OCI-LY3 (cell line): Measurements from ENCODE around the gene IVD.
A peak's percentile ranks its signal among the peaks of the same experiment; 100 is the strongest.

Experiments
- H2AFZ ChIP-seq: fragments of 200-600, 300-600 bp; shearing (Covaris generic); 2 replicates; pipeline ENCODE4 v1.6.0; 2014; ENCODE audit warnings: antibody characterized with exemption, low read depth, low read length
- H3K27ac ChIP-seq: fragments of 200-600, 300-600 bp; sonication (generic); 2 replicates; pipeline ENCODE4 v1.5.1; 2014; ENCODE audit warnings: mild to moderate bottlenecking, low read length, moderate library complexity, mixed read lengths
- H3K27me3 ChIP-seq: fragments of 200-600, 300-600 bp; sonication (generic); 2 replicates; pipeline ENCODE4 v1.6.1; 2014; ENCODE audit warnings: low read depth, low read length, mixed read lengths
- H3K36me3 ChIP-seq: fragments of 200-600, 300-600 bp; sonication (generic); replicated peaks from 2 replicates; pipeline ENCODE3; 2014; ENCODE audit warnings: low read depth, low read length, mixed read lengths
- H3K4me1 ChIP-seq: fragments of 300-600, 200-600 bp; sonication (generic); 2 replicates; pipeline ENCODE4 v1.6.1; 2014; ENCODE audit warnings: low read length, mixed read lengths
- H3K4me2 ChIP-seq: fragments of 200-600, 300-600 bp; sonication (generic); 2 replicates; pipeline ENCODE4 v1.6.1; 2014; ENCODE audit warnings: low read length, mixed read lengths
- H3K4me3 ChIP-seq: fragments of 300-600, 200-600 bp; sonication (generic); 2 replicates; pipeline ENCODE4 v1.5.1; 2014; ENCODE audit warnings: antibody characterized with exemption, mild to moderate bottlenecking, low read length, moderate library complexity
- H3K79me2 ChIP-seq: fragments of 300-600, 200-600 bp; shearing (Covaris generic); 2 replicates; pipeline ENCODE4 v1.6.1; 2014; ENCODE audit warnings: mild to moderate bottlenecking, low read length, mixed read lengths
- H3K9ac ChIP-seq: fragments of 300-600, 200-600 bp; shearing (Covaris generic); 2 replicates; pipeline ENCODE4 v1.6.0; 2014; ENCODE audit warnings: mild to moderate bottlenecking, low read length, moderate library complexity
- H3K9me3 ChIP-seq: fragments of 200-600, 300-600 bp; shearing (Covaris generic); 2 replicates; pipeline ENCODE4 v1.6.1; 2014; ENCODE audit warnings: low read length, mixed read lengths; ENCODE audit not compliant: insufficient read depth
- H4K20me1 ChIP-seq: fragments of 200-600, 300-600 bp; sonication (generic); 2 replicates; pipeline ENCODE4 v1.6.1; 2016; ENCODE audit warnings: low read length, mixed read lengths; ENCODE audit not compliant: insufficient read depth
- EZH2phosphoT487 ChIP-seq: fragments of 200-600 bp; shearing (Covaris generic); IDR thresholded peaks from 2 replicates; pipeline ENCODE4 v1.6.1; 2018; ENCODE audit warnings: antibody characterized with exemption, mixed run types, low read depth
- TF ChIP-seq, protein P1 (sequence below): fragments of 200-600, 300-600 bp; sonication (generic); IDR thresholded peaks from 2 replicates; pipeline ENCODE4 v1.5.1; 2014; ENCODE audit warnings: antibody characterized with exemption, low read length, low read depth

Gene IVD

DNA sequence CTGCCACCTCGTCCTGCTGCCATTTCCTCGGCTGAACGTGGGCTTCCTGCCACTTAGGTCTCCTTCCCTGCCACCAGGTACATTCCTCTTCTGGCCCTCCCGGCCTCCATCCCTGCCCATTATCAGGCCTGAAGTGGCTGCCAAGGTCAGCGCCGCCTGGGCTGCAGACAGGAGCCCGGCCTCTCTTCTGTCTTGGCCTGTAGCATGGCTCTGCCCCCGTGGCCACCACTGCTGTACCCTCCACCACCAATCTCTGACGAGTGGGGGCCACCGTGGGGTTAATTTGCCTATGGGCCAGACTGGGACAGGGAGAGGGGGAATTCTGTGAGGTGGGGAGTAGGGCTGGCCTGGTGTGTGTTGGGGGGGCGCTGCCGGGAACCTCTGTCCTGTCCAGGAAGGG, 33.1 kb downstream of the IVD start:
- Histone ChIP-seq H3K79me2 (peaks cover 26% of the 10 kb centered on the region), H3K9ac (no peak overlapping the region), H3K27me3 (peaks cover 51% of the 10 kb centered on the region), H3K4me1 (peaks cover 30% of the 10 kb centered on the region), H3K27ac (no peak overlapping the region), H3K36me3 (no peaks in the 10 kb centered on the region), H3K4me3 (no peak overlapping the region), H4K20me1 (peaks cover 19% of the 10 kb centered on the region), H2AFZ (no peak overlapping the region), H3K4me2 (no peak overlapping the region), H3K9me3 (no peaks in the 10 kb centered on the region)
- TF ChIP-seq, protein P1, sequence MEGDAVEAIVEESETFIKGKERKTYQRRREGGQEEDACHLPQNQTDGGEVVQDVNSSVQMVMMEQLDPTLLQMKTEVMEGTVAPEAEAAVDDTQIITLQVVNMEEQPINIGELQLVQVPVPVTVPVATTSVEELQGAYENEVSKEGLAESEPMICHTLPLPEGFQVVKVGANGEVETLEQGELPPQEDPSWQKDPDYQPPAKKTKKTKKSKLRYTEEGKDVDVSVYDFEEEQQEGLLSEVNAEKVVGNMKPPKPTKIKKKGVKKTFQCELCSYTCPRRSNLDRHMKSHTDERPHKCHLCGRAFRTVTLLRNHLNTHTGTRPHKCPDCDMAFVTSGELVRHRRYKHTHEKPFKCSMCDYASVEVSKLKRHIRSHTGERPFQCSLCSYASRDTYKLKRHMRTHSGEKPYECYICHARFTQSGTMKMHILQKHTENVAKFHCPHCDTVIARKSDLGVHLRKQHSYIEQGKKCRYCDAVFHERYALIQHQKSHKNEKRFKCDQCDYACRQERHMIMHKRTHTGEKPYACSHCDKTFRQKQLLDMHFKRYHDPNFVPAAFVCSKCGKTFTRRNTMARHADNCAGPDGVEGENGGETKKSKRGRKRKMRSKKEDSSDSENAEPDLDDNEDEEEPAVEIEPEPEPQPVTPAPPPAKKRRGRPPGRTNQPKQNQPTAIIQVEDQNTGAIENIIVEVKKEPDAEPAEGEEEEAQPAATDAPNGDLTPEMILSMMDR = no peak
- no peak for TF ChIP-seq EZH2phosphoT487

DNA sequence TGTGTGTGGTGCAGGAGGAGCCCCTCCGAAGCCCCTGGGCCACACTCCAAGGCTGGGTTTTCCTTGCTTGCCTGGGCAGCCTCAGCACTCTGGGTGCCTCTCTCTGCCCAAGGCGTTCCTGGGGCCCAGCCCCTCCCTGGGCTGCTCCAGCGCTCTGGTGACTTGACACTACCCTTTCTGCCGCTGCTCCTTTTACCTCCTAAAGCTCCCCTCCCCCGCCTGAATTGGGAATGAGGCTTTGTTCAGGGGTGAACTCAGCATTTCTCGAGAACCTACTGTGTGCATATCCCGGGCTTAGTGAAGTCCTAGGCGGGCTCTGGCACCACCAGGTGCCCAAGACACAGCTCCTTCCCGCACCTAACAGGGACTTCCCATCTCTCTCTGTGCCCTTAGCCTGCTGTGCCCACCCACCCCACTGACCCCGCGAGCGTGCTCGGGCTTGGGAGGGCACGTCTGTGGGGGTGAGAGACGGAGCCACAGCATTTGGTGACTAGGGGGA, 33.9 kb downstream of the IVD start:
- Histone ChIP-seq H3K27ac (no peak overlapping the region), H3K79me2 (peaks cover 34% of the 10 kb centered on the region), H2AFZ (no peak overlapping the region), H3K4me3 (peak overlapping the region; percentile 91), H3K4me1 (peaks cover 30% of the 10 kb centered on the region), H3K4me2 (peak overlapping the region; percentile 85), H3K9me3 (no peaks in the 10 kb centered on the region), H3K27me3 (peaks cover 43% of the 10 kb centered on the region), H4K20me1 (peaks cover 27% of the 10 kb centered on the region), H3K9ac (peak overlapping the region; percentile 86), H3K36me3 (no peaks in the 10 kb centered on the region)
- TF ChIP-seq EZH2phosphoT487 = no peak
- TF ChIP-seq, protein P1 = no peak

DNA sequence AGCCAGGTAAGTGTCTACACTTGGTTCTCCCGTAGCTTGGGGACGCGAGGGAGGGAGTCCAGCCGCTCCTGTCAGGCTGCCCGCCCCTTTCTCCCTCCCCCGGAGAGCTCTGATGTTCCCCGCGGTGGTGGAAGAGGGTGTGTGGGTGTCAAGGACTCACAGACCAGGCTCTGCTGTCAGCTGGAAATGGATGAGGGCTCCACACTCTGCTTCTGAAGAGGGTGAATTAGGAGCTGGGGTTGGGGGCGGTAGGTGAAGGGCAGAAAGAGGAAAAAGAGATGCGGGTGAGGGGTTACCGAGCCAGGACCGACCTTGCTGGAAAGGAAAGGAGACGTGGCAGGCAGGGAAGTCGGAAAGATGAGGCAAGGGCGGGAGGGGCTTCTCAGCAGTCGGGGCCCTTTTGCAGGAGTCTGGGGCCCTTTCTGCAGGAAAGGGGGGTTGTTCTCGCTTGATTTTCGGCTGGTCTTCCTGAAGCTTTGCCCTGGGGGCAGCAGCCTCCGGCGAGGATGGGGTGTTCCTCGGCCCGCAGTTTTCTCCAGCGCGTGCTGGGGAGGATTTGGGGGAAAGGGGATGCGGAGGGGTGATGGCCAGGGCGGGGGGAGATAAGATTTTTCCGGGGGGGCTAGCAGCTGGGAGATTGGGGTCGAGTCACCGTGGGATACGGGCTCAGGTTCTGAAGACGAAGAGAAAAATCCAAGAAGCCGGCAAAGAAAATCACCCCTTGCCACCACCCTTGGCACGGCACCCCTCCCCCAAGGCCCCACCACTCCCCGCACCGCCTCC, 34.6 kb downstream of the IVD start:
- H3K9me3 ChIP-seq = no peaks in the 10 kb centered on the region

More for the DNA sequence above, 34.6 kb downstream of the IVD start:
- H4K20me1 ChIP-seq = peaks cover 33% of the 10 kb centered on the region
- TF ChIP-seq, protein P1 = no peak
- no peak for TF ChIP-seq EZH2phosphoT487
- H3K36me3 ChIP-seq = no peaks in the 10 kb centered on the region
- peak overlapping the region; percentile 85 for H3K4me2 ChIP-seq
- peaks cover 40% of the 10 kb centered on the region for H3K79me2 ChIP-seq
- peak overlapping the region; percentile 86 for H3K9ac ChIP-seq
- peak overlapping the region; percentile 61; the same call in 1 of the 2 replicates for H2AFZ ChIP-seq
- H3K4me1 ChIP-seq = peaks cover 30% of the 10 kb centered on the region
- H3K27me3 ChIP-seq = peaks cover 37% of the 10 kb centered on the region
- H3K27ac ChIP-seq = no peak overlapping the region
- peak overlapping the region; percentile 91 for H3K4me3 ChIP-seq
